Activated T-helper 2 cell treated with anti-CD3 and anti-CD28 coated beads, Interferon-gamma antibody, Interleukin-2, Interleukin-4, amounts not matched to agents 10 μg/mL and 5 μg/mL and 100 μg/mL, durations not matched to agents 14 hours and 24 hours and 36 hours (primary cell): ENCODE measurements around the gene AGPAT3. TPM values are rescaled to one million over a fixed set of nuclear protein-coding genes. Genes with fewer than 3 reads are reported as not detected.

Experiments used
- DNase-seq: peaks from one replicate; pipeline ENCODE4 v3.0.0; 2021; ENCODE audit warnings: low spot score
- H3K27ac Mint-ChIP-seq: one replicate; pipeline ENCODE4 v1.8.0; 2021; ENCODE audit warnings: mixed read lengths
- H3K27me3 Mint-ChIP-seq: one replicate; pipeline ENCODE4 v1.8.0; 2021; ENCODE audit warnings: low read depth, mixed read lengths
- H3K36me3 Mint-ChIP-seq: one replicate; pipeline ENCODE4 v1.8.0; 2021; ENCODE audit warnings: low read depth, mixed read lengths
- H3K4me1 Mint-ChIP-seq: one replicate; pipeline ENCODE4 v1.8.0; 2021; ENCODE audit warnings: low read depth, mixed read lengths
- H3K4me3 Mint-ChIP-seq: one replicate; pipeline ENCODE4 v1.8.0; 2021; ENCODE audit warnings: low read depth, mild to moderate bottlenecking, moderate library complexity, mixed read lengths
- H3K9me3 Mint-ChIP-seq: one replicate; pipeline ENCODE4 v1.8.0; 2021; ENCODE audit warnings: mixed read lengths
- intact Hi-C: fragments of 100-400 bp; cut with micrococcal nuclease; formaldehyde crosslinking; loops from one replicate; pipeline ENCODE4 v1.15.1; 2023
- total RNA-seq: library from RNA; stranded (reverse); gene quantifications from 2 replicates; pipeline ENCODE4 v1.2.3, GENCODE V29; 2022

Gene AGPAT3
- total RNA-seq, 1 donor from 2014 or later: 126 TPM

GRCh38 chr21:43974791-43975468, 109.9 kb downstream of the AGPAT3 start:
- H3K36me3 Mint-ChIP-seq: peaks cover 52% of the 10 kb centered on the region
- peak overlapping the region; percentile 63 for H3K27ac Mint-ChIP-seq
- H3K4me1 Mint-ChIP-seq: peaks cover 10% of the 10 kb centered on the region
- no peaks in the 10 kb centered on the region for H3K9me3 Mint-ChIP-seq
- no peak for DNase-seq
- H3K27me3 Mint-ChIP-seq: no peaks in the 10 kb centered on the region
- intact Hi-C loops: loop anchor here (1.0 to 5.0 kb wide), 2 partner anchors 38 to 165 kb away; no protein-coding TSS in a partner anchor
- H3K4me3 Mint-ChIP-seq: no peak overlapping the region

DNA sequence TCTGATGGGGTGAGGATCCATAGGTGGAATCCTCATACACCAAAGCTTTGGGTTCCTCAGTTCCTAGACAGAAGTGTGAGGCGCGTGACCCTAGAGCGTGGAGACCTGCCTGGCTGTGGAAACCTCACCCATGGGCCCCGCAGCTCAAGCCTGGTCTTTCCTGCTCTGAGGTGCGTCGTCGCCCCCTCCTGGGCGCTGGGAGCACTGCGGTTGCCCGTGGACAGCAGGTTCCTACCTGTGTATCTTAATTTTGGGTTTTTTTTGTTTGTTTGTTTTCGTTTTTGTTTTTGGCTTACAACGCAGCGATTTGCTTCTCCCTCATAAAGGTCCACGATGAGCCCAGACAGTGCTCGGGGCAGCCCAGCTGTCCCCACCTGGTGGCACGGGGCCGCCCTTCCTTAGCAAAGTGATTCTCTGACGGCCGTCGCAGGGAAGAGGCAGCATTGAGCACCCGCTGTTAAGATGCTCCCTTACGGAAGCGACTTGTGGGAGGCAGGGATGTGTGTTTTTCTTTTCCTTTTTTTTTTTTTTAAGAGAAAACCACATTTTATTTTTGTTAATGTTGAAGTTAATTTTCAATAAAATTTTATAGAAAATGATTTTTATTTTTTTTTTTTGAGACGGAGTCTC, 110.6 kb downstream of the AGPAT3 start:
- Mint-ChIP-seq H3K4me3 (no peak overlapping the region), H3K9me3 (no peaks in the 10 kb centered on the region), H3K27me3 (no peaks in the 10 kb centered on the region), H3K27ac (peak overlapping the region; percentile 63), H3K4me1 (peaks cover 10% of the 10 kb centered on the region), H3K36me3 (peaks cover 46% of the 10 kb centered on the region)
- DNase-seq: peak; percentile 75
- intact Hi-C loops: loop anchor here (1.0 to 5.0 kb wide), 2 partner anchors 38 to 165 kb away; no protein-coding TSS in a partner anchor

DNA sequence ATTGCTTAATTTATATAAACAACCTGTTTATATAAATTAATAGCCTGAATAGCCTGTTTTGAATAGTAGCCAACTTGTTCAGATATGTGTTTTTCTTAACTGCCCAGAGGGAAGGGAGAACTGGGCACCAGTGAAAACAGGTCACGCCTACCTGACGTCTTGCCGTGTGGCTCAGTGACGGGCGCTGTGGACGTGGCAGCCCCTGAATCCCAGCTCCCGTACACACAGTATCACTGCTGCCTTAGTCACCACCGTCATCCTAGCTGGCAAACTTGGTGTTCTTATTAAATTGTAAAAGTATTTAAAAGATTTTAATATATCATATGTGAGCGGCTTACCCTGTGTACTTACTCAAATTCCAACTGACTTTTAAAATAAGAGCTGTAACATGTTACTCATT, 111.6 kb downstream of the AGPAT3 start:
- no peak overlapping the region for H3K4me3 Mint-ChIP-seq
- no peak for DNase-seq
- no peaks in the 10 kb centered on the region for H3K27me3 Mint-ChIP-seq
- H3K9me3 Mint-ChIP-seq: no peaks in the 10 kb centered on the region
- H3K4me1 Mint-ChIP-seq: peaks cover 10% of the 10 kb centered on the region
- H3K27ac Mint-ChIP-seq: no peak overlapping the region
- intact Hi-C loops: loop anchor here (5.0 kb wide), 1 partner anchor 39 kb away; no protein-coding TSS in a partner anchor
- H3K36me3 Mint-ChIP-seq: peaks cover 42% of the 10 kb centered on the region

DNA sequence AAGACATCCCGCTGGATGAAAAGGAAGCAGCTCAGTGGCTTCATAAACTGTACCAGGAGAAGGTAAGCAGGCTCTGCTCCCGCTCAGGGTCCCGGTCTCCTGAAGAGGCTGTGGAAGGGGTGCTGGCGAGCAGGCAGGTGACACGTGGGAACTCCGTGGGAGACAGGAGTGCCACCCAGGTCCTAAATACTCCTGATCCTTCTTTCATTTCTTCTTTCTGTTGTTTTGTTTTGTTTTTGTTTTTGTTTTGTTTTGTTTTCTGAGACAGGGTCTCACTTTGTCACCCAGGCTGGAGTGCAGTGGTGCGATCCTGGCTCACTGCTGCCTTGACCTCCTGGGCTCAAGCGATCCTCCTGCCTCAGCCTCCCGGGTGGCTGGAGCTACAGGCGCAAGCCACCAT, 113.0 kb downstream of the AGPAT3 start:
- Mint-ChIP-seq H3K9me3 (no peaks in the 10 kb centered on the region), H3K27ac (no peak overlapping the region), H3K4me3 (no peak overlapping the region), H3K4me1 (peaks cover 12% of the 10 kb centered on the region), H3K27me3 (no peaks in the 10 kb centered on the region), H3K36me3 (peaks cover 47% of the 10 kb centered on the region)
- intact Hi-C loops: loop anchor here (5.0 kb wide), 1 partner anchor 41 kb away; no protein-coding TSS in a partner anchor
- DNase-seq: no peak

DNA sequence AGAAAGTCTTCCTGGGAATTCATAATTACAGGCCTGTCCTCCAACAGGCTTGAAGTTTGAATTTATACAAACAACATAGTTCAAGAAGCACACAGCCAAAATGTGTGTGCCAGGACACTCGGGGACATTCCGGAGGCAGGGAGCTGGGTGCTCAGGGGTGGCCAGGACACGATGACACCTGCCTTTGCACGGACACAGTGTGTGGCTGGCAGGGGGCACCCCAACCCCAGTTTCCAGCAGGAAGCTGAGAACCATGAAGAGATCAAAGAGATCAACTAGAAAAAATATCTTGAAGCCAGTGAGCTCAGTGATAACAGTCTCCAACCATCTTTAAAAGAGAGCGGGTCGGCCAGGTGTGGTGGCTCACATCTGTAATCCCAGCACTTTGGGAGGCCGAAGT, 114.6 kb downstream of the AGPAT3 start:
- H3K4me1 Mint-ChIP-seq: peaks cover 12% of the 10 kb centered on the region
- H3K36me3 Mint-ChIP-seq: peaks cover 48% of the 10 kb centered on the region
- DNase-seq: no peak
- no peaks in the 10 kb centered on the region for H3K9me3 Mint-ChIP-seq
- no peak overlapping the region for H3K4me3 Mint-ChIP-seq
- intact Hi-C loops: loop anchor here (5.0 kb wide), 1 partner anchor 42 kb away; no protein-coding TSS in a partner anchor
- no peak overlapping the region for H3K27ac Mint-ChIP-seq
- H3K27me3 Mint-ChIP-seq: no peaks in the 10 kb centered on the region

GRCh38 chr21:43981151-43981870, 116.3 kb downstream of the AGPAT3 start:
- peaks cover 12% of the 10 kb centered on the region for H3K4me1 Mint-ChIP-seq
- no peaks in the 10 kb centered on the region for H3K27me3 Mint-ChIP-seq
- intact Hi-C loops: no loop called here
- H3K4me3 Mint-ChIP-seq: no peak overlapping the region
- peaks cover 38% of the 10 kb centered on the region for H3K36me3 Mint-ChIP-seq
- H3K9me3 Mint-ChIP-seq: no peaks in the 10 kb centered on the region
- DNase-seq: no peak
- no peak overlapping the region for H3K27ac Mint-ChIP-seq

- no peaks in the 10 kb centered on the region for H3K27me3 Mint-ChIP-seq
Observed at GRCh38 chr21:43981871-43982210, 116.8 kb downstream of the AGPAT3 start.

GRCh38 chr21:43982489-43983078, 117.6 kb downstream of the AGPAT3 start:
- Mint-ChIP-seq H3K4me1 (peaks cover 13% of the 10 kb centered on the region), H3K27ac (no peak overlapping the region), H3K4me3 (no peak overlapping the region), H3K36me3 (peaks cover 38% of the 10 kb centered on the region), H3K27me3 (no peaks in the 10 kb centered on the region), H3K9me3 (no peaks in the 10 kb centered on the region)
- no peak for DNase-seq
- intact Hi-C loops: no loop called here

More at GRCh38 chr21:43981871-43982210, 116.8 kb downstream of the AGPAT3 start:
- H3K9me3 Mint-ChIP-seq: no peaks in the 10 kb centered on the region
- DNase-seq: no peak
- peaks cover 13% of the 10 kb centered on the region for H3K4me1 Mint-ChIP-seq
- H3K36me3 Mint-ChIP-seq: peaks cover 38% of the 10 kb centered on the region
- H3K27ac Mint-ChIP-seq: no peak overlapping the region
- no peak overlapping the region for H3K4me3 Mint-ChIP-seq
- intact Hi-C loops: no loop called here

DNA sequence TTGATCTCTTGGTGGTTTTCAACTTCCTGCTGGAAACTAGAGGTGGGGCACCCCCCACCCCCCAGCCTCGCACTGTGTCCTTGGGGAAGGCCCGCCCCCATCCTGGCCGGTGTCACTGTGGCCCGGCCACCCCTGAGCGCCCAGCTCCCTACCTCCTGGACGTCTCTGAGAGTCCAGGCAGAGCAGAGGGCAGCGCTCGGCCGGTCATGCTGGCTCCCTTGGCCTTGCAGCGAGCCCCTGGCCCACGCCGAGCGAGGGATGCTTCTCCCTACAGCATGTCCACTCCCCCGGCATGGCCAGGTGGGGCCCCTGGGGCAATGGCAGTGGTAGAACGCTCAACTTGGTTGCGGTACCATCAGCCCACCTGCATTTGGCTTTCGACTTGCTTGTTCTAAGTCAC, 118.4 kb downstream of the AGPAT3 start:
- peaks cover 13% of the 10 kb centered on the region for H3K4me1 Mint-ChIP-seq
- no peak overlapping the region for H3K4me3 Mint-ChIP-seq
- intact Hi-C loops: no loop called here
- H3K27ac Mint-ChIP-seq: no peak overlapping the region
- no peaks in the 10 kb centered on the region for H3K9me3 Mint-ChIP-seq
- no peaks in the 10 kb centered on the region for H3K27me3 Mint-ChIP-seq
- peaks cover 34% of the 10 kb centered on the region for H3K36me3 Mint-ChIP-seq
- DNase-seq: no peak

GRCh38 chr21:43983860-43984420, 118.9 kb downstream of the AGPAT3 start:
- Mint-ChIP-seq H3K27ac (no peak overlapping the region), H3K4me3 (no peak overlapping the region), H3K9me3 (no peaks in the 10 kb centered on the region), H3K4me1 (peaks cover 13% of the 10 kb centered on the region), H3K27me3 (no peaks in the 10 kb centered on the region), H3K36me3 (peaks cover 29% of the 10 kb centered on the region)
- intact Hi-C loops: no loop called here
- no peak for DNase-seq

- intact Hi-C loops: no loop called here
- H3K9me3 Mint-ChIP-seq: no peaks in the 10 kb centered on the region
- DNase-seq: no peak
- peaks cover 23% of the 10 kb centered on the region for H3K36me3 Mint-ChIP-seq
- no peak overlapping the region for H3K4me3 Mint-ChIP-seq
- H3K27ac Mint-ChIP-seq: no peak overlapping the region
- H3K4me1 Mint-ChIP-seq: peaks cover 13% of the 10 kb centered on the region
- no peaks in the 10 kb centered on the region for H3K27me3 Mint-ChIP-seq
Observed at GRCh38 chr21:43984905-43985689, 120.1 kb downstream of the AGPAT3 start.

DNA sequence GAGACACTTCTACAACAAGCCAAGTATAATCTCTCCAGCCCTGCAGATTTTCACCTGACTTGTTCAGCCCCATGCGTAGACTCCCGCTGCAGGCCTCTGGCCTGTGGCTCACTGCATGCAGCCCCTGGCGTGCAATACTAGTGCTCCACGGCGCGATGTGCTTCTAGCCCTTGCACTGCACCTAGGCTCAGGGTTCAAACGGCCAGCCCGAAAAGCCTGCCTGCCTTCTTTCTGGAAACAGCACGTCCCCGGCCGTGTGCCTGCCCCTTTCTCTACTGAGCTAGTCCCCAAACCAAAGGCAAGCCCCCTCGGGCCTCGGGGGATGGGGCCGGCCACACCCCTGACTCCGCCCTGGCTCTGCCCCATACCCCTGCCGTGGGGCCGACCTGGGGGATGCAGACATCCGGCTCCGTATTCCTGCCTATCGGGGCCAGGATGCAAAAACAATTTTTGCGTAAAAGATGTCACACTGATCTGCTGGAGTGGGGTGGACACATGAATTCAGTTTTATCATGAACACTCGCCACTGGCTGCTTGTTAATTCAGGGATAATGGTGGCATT, 120.7 kb downstream of the AGPAT3 start:
- H3K4me3 Mint-ChIP-seq: no peak overlapping the region
- intact Hi-C loops: no loop called here
- H3K4me1 Mint-ChIP-seq: peaks cover 13% of the 10 kb centered on the region
- peaks cover 21% of the 10 kb centered on the region for H3K36me3 Mint-ChIP-seq
- H3K9me3 Mint-ChIP-seq: no peaks in the 10 kb centered on the region
- DNase-seq: no peak
- H3K27ac Mint-ChIP-seq: no peak overlapping the region
- no peaks in the 10 kb centered on the region for H3K27me3 Mint-ChIP-seq
